ENCODE results near the gene NUTM2A. TPM values are rescaled to one million over a fixed set of nuclear protein-coding genes. Genes with fewer than 3 reads are reported as not detected.
"Not testable (repeated sequence)": the region's sequence is repeated elsewhere in the genome, so short reads cannot be mapped to it uniquely, and the experiment has no call there.

The NUTM2A gene
- total RNA-seq, 6 donors from 2014 or later, result 0.79 to 5.2 (median 2.8) TPM

GRCh38 chr10:87213806-87214205 is 11.4 kb upstream of the NUTM2A start:
- WGBS, 2 donors, result 91 to 100% methylated on average over 4 to 13 of the region's 21 CpGs
- peak in 1 of 2 donors; percentile 15 for ATAC-seq (ENCODE audit: low FRiP score in 2 of 2)

GRCh38 chr10:87216120-87216519 is 9.1 kb upstream of the NUTM2A start:
- H3K36me3 ChIP-seq, H3K27me3 ChIP-seq, H3K4me3 ChIP-seq, H3K9me3 ChIP-seq: not testable (repeated sequence)
- DNase-seq (peak; percentile 27 to 86), ATAC-seq (ENCODE audit: low FRiP score in 2 of 2) (peak; percentile 68 to 69)
- Histone ChIP-seq H3K4me1 (peaks cover 0 to 18% (median 6%) of the 10 kb centered on the region in 4 donors), H3K27ac (peak overlapping the region in 2 of 4 donors; percentile 36 to 67)
- 56% methylated on average over 11 of the region's 11 CpGs; no CpG with 5 or more reads in 1 of the 2 donors for WGBS, 2 donors

More at GRCh38 chr10:87213806-87214205, 11.4 kb upstream of the NUTM2A start:
- H3K27me3 ChIP-seq, H3K9me3 ChIP-seq, H3K36me3 ChIP-seq, H3K4me3 ChIP-seq, H3K27ac ChIP-seq: not testable (repeated sequence)
- H3K4me1 ChIP-seq, result peaks cover 0 to 18% (median 6%) of the 10 kb centered on the region in 4 donors
- DNase-seq, result peak in 1 of 2 donors; percentile 78

GRCh38 chr10:87219370-87219769 is 5.9 kb upstream of the NUTM2A start:
- H3K36me3 ChIP-seq; H3K4me3 ChIP-seq; ATAC-seq (ENCODE audit: low FRiP score in 2 of 2); H3K27me3 ChIP-seq; DNase-seq; H3K9me3 ChIP-seq; H3K27ac ChIP-seq: not testable (repeated sequence)
- peaks cover 0 to 17% (median 6%) of the 10 kb centered on the region in 4 donors for H3K4me1 ChIP-seq
- 67 to 89% methylated on average over 1 to 2 of the region's 5 CpGs for WGBS, 2 donors

GRCh38 chr10:87222789-87223188 is 2.5 kb upstream of the NUTM2A start:
- not testable (repeated sequence) for H3K4me3 ChIP-seq; H3K4me1 ChIP-seq; H3K36me3 ChIP-seq; H3K27me3 ChIP-seq; H3K27ac ChIP-seq; H3K9me3 ChIP-seq; DNase-seq; ATAC-seq (ENCODE audit: low FRiP score in 2 of 2)
- 92% methylated on average over 21 of the region's 30 CpGs; no CpG with 5 or more reads in 1 of the 2 donors for WGBS, 2 donors

GRCh38 chr10:87228247-87228646 is 3.0 kb downstream of the NUTM2A start:
- 74% methylated on average over 3 of the region's 20 CpGs; no CpG with 5 or more reads in 1 of the 2 donors for WGBS, 2 donors
- not testable (repeated sequence) for ATAC-seq (ENCODE audit: low FRiP score in 2 of 2); H3K36me3 ChIP-seq; H3K9me3 ChIP-seq; H3K27me3 ChIP-seq; H3K4me1 ChIP-seq; H3K27ac ChIP-seq; H3K4me3 ChIP-seq
- DNase-seq, result peak in 1 of 2 donors; percentile 39

GRCh38 chr10:87229211-87229610 is 4.0 kb downstream of the NUTM2A start:
- not testable (repeated sequence) for H3K4me3 ChIP-seq; H3K27ac ChIP-seq; H3K27me3 ChIP-seq; H3K4me1 ChIP-seq; H3K36me3 ChIP-seq; H3K9me3 ChIP-seq; ATAC-seq (ENCODE audit: low FRiP score in 2 of 2)
- 94 to 96% methylated on average over 5 to 6 of the region's 9 CpGs for WGBS, 2 donors
- DNase-seq, result peak in 1 of 2 donors; percentile 57

GRCh38 chr10:87234854-87235253 is 9.6 kb downstream of the NUTM2A start:
- not testable (repeated sequence) for H3K4me1 ChIP-seq; H3K9me3 ChIP-seq; H3K27ac ChIP-seq; H3K27me3 ChIP-seq; ATAC-seq (ENCODE audit: low FRiP score in 2 of 2); H3K36me3 ChIP-seq; H3K4me3 ChIP-seq
- DNase-seq, result peak in 1 of 2 donors; percentile 16
- 94% methylated on average over 2 of the region's 7 CpGs; no CpG with 5 or more reads in 1 of the 2 donors for WGBS, 2 donors

- WGBS, 2 donors, result 100% methylated on average over 3 of the region's 5 CpGs
- not testable (repeated sequence) for ATAC-seq (ENCODE audit: low FRiP score in 2 of 2); H3K27ac ChIP-seq; H3K36me3 ChIP-seq; H3K9me3 ChIP-seq; DNase-seq; H3K27me3 ChIP-seq; H3K4me3 ChIP-seq; H3K4me1 ChIP-seq
Observed at GRCh38 chr10:87237244-87237643, 12.0 kb downstream of the NUTM2A start.

GRCh38 chr10:87239346-87239808 is 14.1 kb downstream of the NUTM2A start:
- H3K36me3 ChIP-seq; H3K27ac ChIP-seq; H3K4me3 ChIP-seq; ATAC-seq (ENCODE audit: low FRiP score in 2 of 2); DNase-seq; H3K4me1 ChIP-seq; H3K27me3 ChIP-seq; H3K9me3 ChIP-seq: not testable (repeated sequence)
- WGBS, 2 donors, result 56 to 79% methylated on average over 2 to 3 of the region's 6 CpGs

- 90 to 94% methylated on average over 3 of the region's 3 CpGs for WGBS, 2 donors
- ATAC-seq (ENCODE audit: low FRiP score in 2 of 2), result not testable (repeated sequence)
Observed at GRCh38 chr10:87242192-87242591, 16.9 kb downstream of the NUTM2A start.

GRCh38 chr10:87247335-87247734 is 22.1 kb downstream of the NUTM2A start:
- ATAC-seq (ENCODE audit: low FRiP score in 2 of 2); H3K9me3 ChIP-seq: not testable (repeated sequence)

More at GRCh38 chr10:87242192-87242591, 16.9 kb downstream of the NUTM2A start:
- H3K4me1 ChIP-seq, H3K36me3 ChIP-seq, H3K27ac ChIP-seq, DNase-seq, H3K27me3 ChIP-seq, H3K4me3 ChIP-seq, H3K9me3 ChIP-seq: not testable (repeated sequence)

GRCh38 chr10:87248818-87249353 is 23.6 kb downstream of the NUTM2A start:
- WGBS, 2 donors, result no CpG with 5 or more reads among the region's 1 CpG
- not testable (repeated sequence) for H3K4me1 ChIP-seq; H3K27me3 ChIP-seq; H3K4me3 ChIP-seq; ATAC-seq (ENCODE audit: low FRiP score in 2 of 2); H3K9me3 ChIP-seq; DNase-seq; H3K36me3 ChIP-seq; H3K27ac ChIP-seq

More at GRCh38 chr10:87247335-87247734, 22.1 kb downstream of the NUTM2A start:
- not testable (repeated sequence) for DNase-seq, H3K27ac ChIP-seq, H3K4me3 ChIP-seq, H3K4me1 ChIP-seq, H3K36me3 ChIP-seq, H3K27me3 ChIP-seq
- WGBS, 2 donors, result 91 to 100% methylated on average over 1 to 2 of the region's 3 CpGs

- not testable (repeated sequence) for H3K4me3 ChIP-seq; DNase-seq; H3K27me3 ChIP-seq; H3K4me1 ChIP-seq; ATAC-seq (ENCODE audit: low FRiP score in 2 of 2); H3K36me3 ChIP-seq; H3K27ac ChIP-seq; H3K9me3 ChIP-seq
- no CpG with 5 or more reads among the region's 1 CpG for WGBS, 2 donors
Observed at GRCh38 chr10:87280749-87281392, 55.6 kb downstream of the NUTM2A start.
